ENCODE data around the gene MICALL2.

MICALL2 gene

DNA sequence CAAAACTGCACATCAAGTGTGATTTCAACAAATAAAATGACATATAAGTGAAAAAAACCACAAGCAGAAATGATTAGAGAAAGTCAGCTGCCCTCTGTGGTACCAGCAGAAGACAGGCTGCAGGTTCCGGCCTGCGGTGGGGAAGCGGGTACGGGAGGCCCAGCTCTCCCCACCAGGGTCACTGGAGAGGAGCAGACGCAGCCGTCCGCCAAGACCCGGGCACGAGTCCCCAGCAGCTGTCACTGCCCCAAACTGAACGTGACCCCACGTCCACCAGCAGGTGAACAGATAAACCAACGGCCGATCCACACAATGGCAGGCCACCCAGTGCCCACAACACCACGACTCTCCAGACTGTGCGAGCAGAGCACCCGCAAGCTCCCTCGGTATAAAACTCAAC is 16.1 kb upstream of the MICALL2 start:
- Histone ChIP-seq H3K9me3 (ENCODE audit: control insufficient read depth, insufficient read depth, low read depth, low read length) (no peaks in the 10 kb centered on the region), H3K27ac (ENCODE audit: extremely low read depth, low read depth, low read length) (no peak overlapping the region), H3K36me3 (ENCODE audit: control insufficient read depth in 2 of 2, insufficient read depth in 1 of 2, low read length in 2 of 2) (peaks cover 0 to 74% of the 10 kb centered on the region in 2 experiments; a peak in 2 of 3 replicates), H3K4me1 (ENCODE audit: control insufficient read depth, insufficient read depth, low read length) (no peaks in the 10 kb centered on the region), H3K4me3 (ENCODE audit: low read depth, low read length) (no peak overlapping the region)
- ChIA-PET POLR2A (no interaction called here), CTCF (interaction anchor here (0.6 to 2.0 kb wide), 7 partner anchors 11 to 102 kb away, joined by 3 to 8 read pairs (median 4); partner anchors contain the start of gene INTS1)
- TF ChIP-seq ZNF677 (tag by site-specific recombination; IDR thresholded peaks at IDR 0.05) (no peak), ZNF302 (tag by site-specific recombination; IDR thresholded peaks at IDR 0.05; ENCODE audit: low read depth) (no peak), ZNF133 (tag by site-specific recombination; IDR thresholded peaks at IDR 0.05) (no peak), ZNF571 (tag by site-specific recombination; IDR thresholded peaks at IDR 0.05) (no peak), ZNF146 (tag by site-specific recombination; IDR thresholded peaks at IDR 0.05) (no peak), ZNF324 (tag by site-specific recombination; IDR thresholded peaks at IDR 0.05) (no peak)
- TF ChIP-seq, protein P1, sequence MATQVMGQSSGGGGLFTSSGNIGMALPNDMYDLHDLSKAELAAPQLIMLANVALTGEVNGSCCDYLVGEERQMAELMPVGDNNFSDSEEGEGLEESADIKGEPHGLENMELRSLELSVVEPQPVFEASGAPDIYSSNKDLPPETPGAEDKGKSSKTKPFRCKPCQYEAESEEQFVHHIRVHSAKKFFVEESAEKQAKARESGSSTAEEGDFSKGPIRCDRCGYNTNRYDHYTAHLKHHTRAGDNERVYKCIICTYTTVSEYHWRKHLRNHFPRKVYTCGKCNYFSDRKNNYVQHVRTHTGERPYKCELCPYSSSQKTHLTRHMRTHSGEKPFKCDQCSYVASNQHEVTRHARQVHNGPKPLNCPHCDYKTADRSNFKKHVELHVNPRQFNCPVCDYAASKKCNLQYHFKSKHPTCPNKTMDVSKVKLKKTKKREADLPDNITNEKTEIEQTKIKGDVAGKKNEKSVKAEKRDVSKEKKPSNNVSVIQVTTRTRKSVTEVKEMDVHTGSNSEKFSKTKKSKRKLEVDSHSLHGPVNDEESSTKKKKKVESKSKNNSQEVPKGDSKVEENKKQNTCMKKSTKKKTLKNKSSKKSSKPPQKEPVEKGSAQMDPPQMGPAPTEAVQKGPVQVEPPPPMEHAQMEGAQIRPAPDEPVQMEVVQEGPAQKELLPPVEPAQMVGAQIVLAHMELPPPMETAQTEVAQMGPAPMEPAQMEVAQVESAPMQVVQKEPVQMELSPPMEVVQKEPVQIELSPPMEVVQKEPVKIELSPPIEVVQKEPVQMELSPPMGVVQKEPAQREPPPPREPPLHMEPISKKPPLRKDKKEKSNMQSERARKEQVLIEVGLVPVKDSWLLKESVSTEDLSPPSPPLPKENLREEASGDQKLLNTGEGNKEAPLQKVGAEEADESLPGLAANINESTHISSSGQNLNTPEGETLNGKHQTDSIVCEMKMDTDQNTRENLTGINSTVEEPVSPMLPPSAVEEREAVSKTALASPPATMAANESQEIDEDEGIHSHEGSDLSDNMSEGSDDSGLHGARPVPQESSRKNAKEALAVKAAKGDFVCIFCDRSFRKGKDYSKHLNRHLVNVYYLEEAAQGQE (tag by site-specific recombination; IDR thresholded peaks at IDR 0.05) = no peak

DNA sequence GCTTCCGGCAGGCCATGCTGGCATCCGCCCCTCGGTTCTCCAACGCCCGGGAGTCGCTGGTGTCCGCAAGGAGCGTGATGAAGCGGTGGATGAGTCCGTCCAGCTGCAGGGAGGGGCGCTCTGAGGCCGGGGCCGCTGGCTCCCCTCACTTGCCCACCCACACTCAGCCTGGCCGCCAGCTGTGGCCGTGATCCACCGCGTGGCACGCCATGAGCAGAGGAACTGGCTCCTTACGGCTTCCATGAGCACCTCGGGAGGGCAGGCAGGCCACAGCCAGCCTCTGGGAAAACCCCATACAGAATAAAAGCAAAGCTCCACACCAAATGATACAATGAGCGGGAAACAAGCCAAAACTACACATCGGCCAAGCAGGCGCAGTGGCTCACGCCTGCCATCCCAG is 15.5 kb upstream of the MICALL2 start:
- H3K36me3 ChIP-seq (ENCODE audit: control insufficient read depth in 2 of 2, insufficient read depth in 1 of 2, low read length in 2 of 2) = peaks cover 0 to 71% of the 10 kb centered on the region in 2 experiments; a peak in 2 of 3 replicates
- TF ChIP-seq, protein P2, sequence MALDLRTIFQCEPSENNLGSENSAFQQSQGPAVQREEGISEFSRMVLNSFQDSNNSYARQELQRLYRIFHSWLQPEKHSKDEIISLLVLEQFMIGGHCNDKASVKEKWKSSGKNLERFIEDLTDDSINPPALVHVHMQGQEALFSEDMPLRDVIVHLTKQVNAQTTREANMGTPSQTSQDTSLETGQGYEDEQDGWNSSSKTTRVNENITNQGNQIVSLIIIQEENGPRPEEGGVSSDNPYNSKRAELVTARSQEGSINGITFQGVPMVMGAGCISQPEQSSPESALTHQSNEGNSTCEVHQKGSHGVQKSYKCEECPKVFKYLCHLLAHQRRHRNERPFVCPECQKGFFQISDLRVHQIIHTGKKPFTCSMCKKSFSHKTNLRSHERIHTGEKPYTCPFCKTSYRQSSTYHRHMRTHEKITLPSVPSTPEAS (tag by site-specific recombination; IDR thresholded peaks at IDR 0.05) = no peak
- TF ChIP-seq BCL11B (tag by site-specific recombination; IDR thresholded peaks at IDR 0.05; ENCODE audit: low read depth) (no peak), ZNF560 (tag by site-specific recombination; IDR thresholded peaks at IDR 0.05; ENCODE audit: borderline replicate concordance) (no peak)
- no peaks in the 10 kb centered on the region for H3K4me1 ChIP-seq (ENCODE audit: control insufficient read depth, insufficient read depth, low read length)
- ChIA-PET CTCF (interaction anchor here (0.5 to 2.0 kb wide), 21 partner anchors 8 to 483 kb away, joined by 3 to 13 read pairs (median 4); partner anchors contain the start of gene INTS1), POLR2A (no interaction called here)
- no peak overlapping the region for H3K4me3 ChIP-seq (ENCODE audit: low read depth, low read length)
- no peaks in the 10 kb centered on the region for H3K9me3 ChIP-seq (ENCODE audit: control insufficient read depth, insufficient read depth, low read depth, low read length)
- H3K27ac ChIP-seq (ENCODE audit: extremely low read depth, low read depth, low read length) = no peak overlapping the region

DNA sequence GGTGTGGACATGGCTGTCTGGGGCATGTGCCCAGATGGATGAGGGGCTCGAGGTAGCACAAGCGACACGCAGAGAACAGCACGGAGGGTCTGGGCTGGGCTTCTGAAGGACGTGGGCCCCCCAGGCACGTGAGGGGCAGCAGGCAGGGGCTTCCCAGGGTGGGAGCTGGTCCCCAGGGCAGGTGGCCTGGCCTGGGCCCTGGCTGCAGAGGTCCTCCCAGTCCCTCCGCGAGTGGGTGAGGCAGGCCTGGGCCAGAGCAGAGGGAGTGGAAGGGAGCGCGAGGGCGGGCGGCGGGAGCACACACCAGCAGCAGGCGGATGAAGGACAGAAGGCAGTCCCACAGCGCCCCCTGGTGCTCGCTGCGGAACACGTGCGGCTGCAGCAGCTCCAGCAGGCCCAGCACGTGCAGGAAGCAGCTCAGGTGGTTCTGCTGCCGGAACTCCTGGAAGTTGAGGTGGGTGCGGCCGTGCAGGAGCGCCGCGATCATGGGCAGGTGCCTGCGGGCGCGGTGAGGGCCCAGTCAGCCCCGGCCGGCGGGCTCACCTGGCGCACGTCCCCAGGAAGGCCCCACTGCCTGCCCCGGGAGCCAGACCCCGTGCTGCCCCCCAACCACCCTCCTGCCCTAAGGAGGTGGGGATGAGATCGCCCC is 14.7 kb upstream of the MICALL2 start:
- Histone ChIP-seq H3K4me3 (ENCODE audit: low read depth, low read length) (no peak overlapping the region), H3K4me1 (ENCODE audit: control insufficient read depth, insufficient read depth, low read length) (no peaks in the 10 kb centered on the region), H3K27ac (ENCODE audit: extremely low read depth, low read depth, low read length) (no peak overlapping the region; the same call in 1 of the 2 replicates), H3K36me3 (ENCODE audit: control insufficient read depth in 2 of 2, insufficient read depth in 1 of 2, low read length in 2 of 2) (peaks cover 0 to 66% of the 10 kb centered on the region in 2 experiments; a peak in 2 of 3 replicates), H3K9me3 (ENCODE audit: control insufficient read depth, insufficient read depth, low read depth, low read length) (no peaks in the 10 kb centered on the region)
- CTCF ChIA-PET = interaction anchor here (0.5 to 2.0 kb wide), 18 partner anchors 9 to 449 kb away, joined by 3 to 13 read pairs (median 4); no protein-coding TSS in a partner anchor
- POLR2A ChIA-PET = interaction anchor here (1.0 kb wide), 1 partner anchor 58 kb away, joined by 3 read pairs; no protein-coding TSS in a partner anchor
- TF ChIP-seq ZFHX2 (tag by site-specific recombination; conservative IDR thresholded peaks at IDR 0.05) (peak; percentile 79), ZNF366 (tag by site-specific recombination; conservative IDR thresholded peaks at IDR 0.05) (no peak), ZNF600 (tag by site-specific recombination; IDR thresholded peaks at IDR 0.05) (peak; percentile 76), ZNF561 (tag by site-specific recombination; IDR thresholded peaks at IDR 0.05; ENCODE audit: borderline replicate concordance) (no peak), ZNF654 (tag by site-specific recombination; IDR thresholded peaks at IDR 0.05; ENCODE audit: low read depth) (peak; percentile 61), ZEB2 (tag by site-specific recombination; IDR thresholded peaks at IDR 0.05) (no peak), ZNF335 (tag by site-specific recombination; conservative IDR thresholded peaks at IDR 0.05) (0 out of 2 replicates have a peak, but pooled peaks have one; percentile 18), TCF7L2 (IDR thresholded peaks at IDR 0.05; ENCODE audit: borderline replicate concordance, low read depth, low read length) (no peak), GLIS2 (tag by site-specific recombination; IDR thresholded peaks at IDR 0.05) (0 out of 2 replicates have a peak, but pooled peaks have one; percentile 25), ZNF777 (tag by site-specific recombination; IDR thresholded peaks at IDR 0.05; ENCODE audit: borderline replicate concordance) (no peak), ZNF341 (tag by site-specific recombination; IDR thresholded peaks at IDR 0.05; ENCODE audit: low read depth) (peak; percentile 84), ZNF121 (tag by site-specific recombination; IDR thresholded peaks at IDR 0.05) (peak; percentile 58; the same call in 1 of the 2 replicates), ZNF510 (tag by site-specific recombination; IDR thresholded peaks at IDR 0.05; ENCODE audit: insufficient replicate concordance) (no peak), KLF1 (tag by site-specific recombination; IDR thresholded peaks at IDR 0.05) (0 out of 2 replicates have a peak, but pooled peaks have one; percentile 38), KLF8 (tag by site-specific recombination; IDR thresholded peaks at IDR 0.05) (peak; percentile 46; the same call in 1 of the 2 replicates)
- TF ChIP-seq, protein P3, sequence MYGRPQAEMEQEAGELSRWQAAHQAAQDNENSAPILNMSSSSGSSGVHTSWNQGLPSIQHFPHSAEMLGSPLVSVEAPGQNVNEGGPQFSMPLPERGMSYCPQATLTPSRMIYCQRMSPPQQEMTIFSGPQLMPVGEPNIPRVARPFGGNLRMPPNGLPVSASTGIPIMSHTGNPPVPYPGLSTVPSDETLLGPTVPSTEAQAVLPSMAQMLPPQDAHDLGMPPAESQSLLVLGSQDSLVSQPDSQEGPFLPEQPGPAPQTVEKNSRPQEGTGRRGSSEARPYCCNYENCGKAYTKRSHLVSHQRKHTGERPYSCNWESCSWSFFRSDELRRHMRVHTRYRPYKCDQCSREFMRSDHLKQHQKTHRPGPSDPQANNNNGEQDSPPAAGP (tag by site-specific recombination; IDR thresholded peaks at IDR 0.05) = peak; percentile 70

All from HEK293 (cell line).